ENCODE data around the gene FHOD3. TPM values are rescaled to one million over a fixed set of nuclear protein-coding genes. Genes with fewer than 3 reads are reported as not detected.
"Not testable (repeated sequence)": the region's sequence is repeated elsewhere in the genome, so short reads cannot be mapped to it uniquely, and the experiment has no call there.

The FHOD3 gene
- total RNA-seq, 1 donor from 2014 or later = 5.4 TPM

DNA sequence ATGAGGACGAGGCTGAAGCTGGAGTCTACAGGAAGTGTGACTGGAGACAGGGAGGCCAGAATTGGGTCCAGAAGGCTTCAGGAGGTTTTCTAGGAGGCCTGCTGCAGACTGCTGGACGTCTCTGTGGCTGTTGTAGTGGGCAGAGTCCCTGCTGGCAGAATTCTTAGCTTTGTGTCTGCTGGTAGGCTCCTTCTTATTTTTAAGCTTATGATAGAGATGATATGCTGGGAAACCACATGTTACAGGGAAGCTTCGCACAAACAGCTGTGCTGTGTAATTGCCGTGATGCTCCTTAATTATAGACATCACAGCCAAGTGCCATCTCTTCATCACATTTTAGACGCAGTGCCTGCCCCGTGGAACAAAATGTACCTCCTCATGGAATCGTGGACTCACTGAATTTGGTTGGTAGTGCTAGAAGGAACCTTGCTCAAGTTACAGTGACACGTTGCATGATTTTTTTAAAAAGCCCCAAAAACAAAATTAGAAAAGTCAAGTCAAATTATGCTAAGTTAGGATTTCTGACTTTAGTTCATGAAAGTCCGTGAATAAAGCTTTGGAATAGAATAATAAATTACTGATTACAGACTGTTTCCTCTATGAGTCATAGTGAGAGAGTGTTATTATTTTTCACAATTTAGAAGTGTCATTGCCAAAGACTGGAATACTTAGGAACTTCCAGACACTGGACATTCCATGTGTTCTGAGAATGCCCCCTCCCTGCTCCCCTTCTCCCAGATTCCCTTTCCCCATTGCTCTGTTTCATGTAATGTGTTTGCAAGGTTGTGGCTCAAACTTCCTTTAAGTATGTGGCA is 144.1 kb downstream of the FHOD3 start:
- no peak for DNase-seq (ENCODE audit: low spot score)

DNA sequence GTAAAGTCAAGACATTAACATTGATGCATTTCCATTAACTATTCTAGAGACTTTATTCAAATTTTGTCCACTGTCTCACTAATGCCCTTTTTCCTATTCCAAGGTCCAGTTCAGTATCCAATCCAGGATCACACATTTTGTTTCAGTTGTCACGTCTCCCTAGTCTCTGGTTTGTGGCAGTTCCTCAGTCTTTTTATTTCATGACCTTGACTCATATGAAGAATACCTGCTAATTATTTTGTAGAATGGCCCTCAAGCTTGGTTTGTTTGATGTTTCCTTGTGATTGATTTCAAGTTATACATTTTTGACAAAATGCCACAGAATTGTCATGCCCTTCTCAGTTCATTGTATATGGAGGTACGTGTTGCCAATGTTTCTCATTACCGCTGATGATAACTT is 145.2 kb downstream of the FHOD3 start:
- no peak for DNase-seq (ENCODE audit: low spot score)

DNA sequence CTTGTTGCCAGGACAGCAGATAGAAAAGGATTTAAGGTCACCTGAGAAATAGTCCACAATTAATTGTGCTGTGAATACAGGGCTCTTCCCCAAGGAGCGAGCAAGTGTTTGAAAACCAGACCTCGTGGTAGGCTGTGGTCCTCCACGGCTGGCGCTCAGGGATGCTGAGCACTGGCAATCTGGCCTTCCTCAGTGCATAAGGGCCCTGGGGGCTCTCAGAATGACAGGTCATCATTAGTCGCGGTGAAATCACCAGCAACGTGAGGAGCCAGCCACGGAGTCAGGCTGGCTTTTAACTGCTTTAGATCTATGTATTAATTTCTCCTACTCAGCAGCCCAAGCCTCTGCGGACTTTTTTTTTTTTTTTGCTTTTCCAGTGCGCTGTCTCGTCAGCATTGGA is 148.5 kb downstream of the FHOD3 start:
- DNase-seq (ENCODE audit: low spot score) = no peak

DNA sequence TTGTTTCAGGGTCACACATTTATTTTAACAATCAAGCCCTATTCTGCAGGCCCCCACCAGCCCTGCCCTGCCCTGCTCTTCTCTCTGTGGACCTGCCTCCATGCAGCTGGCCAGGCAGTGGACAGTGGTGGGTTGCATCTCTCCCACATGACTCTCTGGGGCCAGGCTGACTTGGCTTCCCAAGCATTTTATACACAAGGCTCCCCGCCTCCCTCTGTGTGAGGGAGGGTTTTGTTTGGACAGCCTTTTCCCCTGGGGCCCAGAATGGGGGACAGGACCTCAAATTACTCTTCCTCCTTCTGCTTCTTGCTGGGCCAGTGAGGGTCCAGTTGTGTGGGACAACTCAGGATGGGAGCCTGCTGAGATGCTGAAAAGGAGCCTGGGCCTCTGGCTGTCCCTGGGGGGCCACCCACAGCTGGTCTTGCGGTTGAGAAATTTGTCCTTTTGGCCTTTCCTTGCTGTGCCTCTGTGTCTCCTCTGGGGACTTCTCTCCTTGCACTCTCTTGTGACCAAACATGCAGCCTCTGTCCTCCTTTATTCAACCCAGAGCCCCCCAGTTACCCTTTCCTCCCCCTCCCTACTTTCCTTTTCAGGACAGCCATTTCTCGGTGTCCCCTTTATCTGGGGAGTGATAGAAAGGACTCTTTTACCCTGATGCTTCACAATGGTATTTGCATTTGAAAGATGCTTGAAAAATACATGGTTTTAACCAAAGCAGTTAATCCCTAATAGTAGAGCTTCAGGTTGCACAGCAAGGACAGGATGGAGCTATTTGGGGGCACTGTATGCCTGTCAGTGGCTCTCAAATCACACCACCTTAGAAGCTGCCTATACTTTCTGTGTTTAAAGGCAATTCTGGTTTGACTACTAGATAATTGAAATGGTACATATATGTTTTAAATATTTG is 151.1 kb downstream of the FHOD3 start:
- no peak for DNase-seq (ENCODE audit: low spot score)

DNA sequence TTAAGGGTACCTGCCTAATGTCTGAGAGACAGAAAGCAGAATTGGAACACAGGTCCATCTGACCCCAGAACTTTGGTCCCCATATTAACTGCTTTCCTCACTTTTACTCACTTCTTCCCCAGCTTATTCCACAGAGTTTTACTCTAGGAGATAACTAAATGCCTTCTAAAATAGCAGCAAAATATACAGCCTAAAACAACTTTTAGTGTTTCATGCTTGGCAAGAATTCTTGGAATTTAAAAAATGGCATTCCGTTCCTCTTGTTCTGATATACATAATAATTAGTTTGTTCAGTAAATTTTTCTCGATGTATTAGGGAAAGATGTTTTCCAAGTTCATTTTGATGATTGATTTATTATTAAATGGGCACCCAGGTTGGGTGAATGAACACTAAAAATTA is 151.9 kb downstream of the FHOD3 start:
- no peak for DNase-seq (ENCODE audit: low spot score)

DNA sequence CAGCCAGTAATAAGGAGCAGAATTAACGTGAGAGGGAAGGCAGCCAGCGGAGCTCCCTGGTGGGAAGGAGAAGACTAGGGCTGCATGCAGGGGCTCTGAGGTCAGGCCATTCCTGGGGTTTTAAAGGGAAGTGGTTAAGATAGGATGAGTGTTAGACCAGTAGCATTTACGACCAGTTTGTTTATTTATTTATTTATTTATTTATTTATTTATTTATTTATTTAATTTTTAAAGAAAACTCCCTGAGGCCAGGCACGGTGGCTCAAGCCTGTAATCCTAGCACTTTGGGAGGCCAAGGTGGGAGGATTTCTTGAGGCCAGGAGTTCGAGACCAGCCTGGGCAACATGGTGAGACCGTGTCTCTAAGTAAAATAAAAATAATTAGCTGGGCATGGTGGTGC is 152.8 kb downstream of the FHOD3 start:
- no peak for DNase-seq (ENCODE audit: low spot score)

DNA sequence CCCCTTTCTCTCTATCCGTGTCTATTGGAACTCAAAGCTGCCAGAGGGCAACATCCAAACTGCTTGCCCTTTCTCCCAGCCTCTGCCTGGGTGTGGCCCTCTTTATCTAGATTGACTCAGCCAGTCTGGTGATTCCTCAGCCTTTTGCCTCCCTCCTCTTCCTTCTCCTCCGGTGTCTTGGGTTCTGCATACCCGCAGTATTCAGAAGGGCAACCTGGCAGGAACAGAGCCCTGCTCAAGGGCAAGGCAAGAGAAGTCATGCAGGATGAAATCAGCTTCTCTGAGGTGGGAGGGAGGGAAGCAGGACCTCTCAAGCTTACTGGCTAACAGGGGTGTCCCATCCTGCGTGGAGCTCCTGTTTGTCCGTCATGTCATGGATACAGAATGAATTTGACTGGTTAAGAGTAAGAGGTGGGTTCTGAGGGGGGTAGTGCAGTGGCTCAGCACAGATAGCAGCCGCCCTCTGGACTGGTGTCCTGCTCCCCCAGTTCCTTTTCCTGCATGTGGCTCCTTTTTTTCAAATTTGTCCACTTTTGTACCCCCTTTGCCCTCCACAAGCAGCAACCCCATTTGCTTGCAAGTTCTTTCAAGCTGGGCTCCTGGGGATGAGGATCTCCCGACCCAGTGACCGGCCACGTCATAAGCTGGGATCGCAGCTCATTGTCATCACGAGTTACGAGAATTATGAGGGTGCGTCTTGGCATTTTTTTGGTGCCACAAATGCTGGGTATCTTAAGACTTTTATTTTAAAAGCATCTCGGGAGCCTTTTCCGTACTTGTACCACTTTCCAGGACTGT is 154.1 kb downstream of the FHOD3 start:
- no peak for DNase-seq (ENCODE audit: low spot score)

DNA sequence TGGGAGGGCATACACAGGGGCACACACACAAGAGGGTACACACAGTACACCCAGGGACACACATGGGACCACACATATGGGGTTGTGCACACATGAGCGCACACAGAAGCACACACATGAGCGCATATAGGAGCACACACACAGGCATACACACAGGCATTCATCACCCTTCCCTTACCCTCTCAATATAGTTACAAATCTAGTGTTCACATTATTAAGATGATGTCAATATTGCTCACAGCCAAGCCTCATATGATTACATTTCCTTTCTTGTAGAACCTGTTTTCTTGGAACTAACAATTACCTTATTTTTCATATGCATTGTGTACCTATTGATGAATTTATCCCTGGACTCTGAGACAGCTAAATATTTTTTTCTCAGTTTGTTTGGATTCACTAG is 156.7 kb downstream of the FHOD3 start:
- no peak for DNase-seq (ENCODE audit: low spot score)

DNA sequence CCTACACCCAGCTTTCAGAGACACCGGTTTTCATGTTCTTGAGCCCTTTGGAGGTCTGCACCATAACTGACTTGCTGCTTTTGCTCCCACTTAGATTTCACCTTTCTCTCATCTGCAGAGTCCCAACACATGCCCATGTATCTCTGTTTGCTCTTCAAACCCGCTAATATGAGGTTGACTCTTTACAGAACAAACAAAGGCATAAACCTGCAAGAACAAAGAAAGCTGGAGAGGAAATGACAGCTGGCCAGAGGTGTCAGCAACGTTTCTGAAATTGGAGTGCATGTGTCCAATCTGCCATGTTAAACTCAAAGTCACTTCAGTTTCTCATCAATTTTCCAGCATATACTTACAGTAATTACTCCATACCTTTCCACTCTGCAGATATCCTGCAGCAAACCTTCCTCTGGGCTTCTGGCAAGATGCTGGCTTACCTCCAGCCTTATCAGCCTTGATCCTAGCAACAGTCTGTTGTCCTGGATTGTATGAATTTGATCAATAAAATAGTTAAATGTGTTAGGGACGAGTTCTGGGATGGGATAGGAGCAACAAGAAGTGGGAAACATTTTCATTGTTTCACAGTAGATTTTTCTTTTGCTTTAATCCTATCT is 157.4 kb downstream of the FHOD3 start:
- DNase-seq (ENCODE audit: low spot score) = no peak

DNA sequence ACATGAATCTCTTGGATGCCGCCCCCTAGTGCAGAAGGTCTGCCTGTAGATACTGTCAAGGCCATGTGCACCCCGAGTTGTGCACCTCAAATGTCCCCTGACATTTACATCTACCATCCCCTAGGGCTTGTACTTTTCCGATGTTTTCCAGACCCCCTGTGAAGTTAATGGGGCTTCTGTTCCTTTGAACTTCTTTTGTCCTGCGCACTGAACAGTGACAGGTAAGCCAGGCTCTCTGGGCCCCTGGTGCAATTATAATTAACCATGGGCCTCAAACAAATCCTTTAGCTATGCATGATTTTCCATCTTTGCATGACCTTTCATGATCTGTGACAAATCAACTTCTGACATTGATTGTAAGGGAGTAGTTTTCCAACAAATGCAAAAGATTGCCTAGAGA is 158.4 kb downstream of the FHOD3 start:
- DNase-seq (ENCODE audit: low spot score) = no peak

DNA sequence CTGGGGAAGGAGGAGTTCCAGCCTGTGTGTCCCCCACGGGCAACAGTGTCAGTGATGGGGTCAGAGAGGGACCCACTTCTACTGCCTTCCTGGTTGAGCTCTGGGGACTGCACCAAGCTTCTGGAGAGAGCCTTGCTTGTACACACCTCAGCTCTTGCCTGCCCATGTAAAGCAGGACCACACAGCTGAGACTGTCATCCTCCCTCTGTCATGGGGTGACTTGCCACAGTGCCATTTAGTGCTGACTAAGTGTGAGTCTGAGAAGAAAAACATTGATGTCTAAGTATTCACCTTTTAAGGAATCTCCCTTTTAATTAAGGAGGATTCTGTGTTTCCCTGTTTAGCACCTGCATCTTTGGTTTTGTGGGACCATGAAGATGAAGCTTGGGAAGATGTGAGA is 159.1 kb downstream of the FHOD3 start:
- DNase-seq (ENCODE audit: low spot score) = no peak

DNA sequence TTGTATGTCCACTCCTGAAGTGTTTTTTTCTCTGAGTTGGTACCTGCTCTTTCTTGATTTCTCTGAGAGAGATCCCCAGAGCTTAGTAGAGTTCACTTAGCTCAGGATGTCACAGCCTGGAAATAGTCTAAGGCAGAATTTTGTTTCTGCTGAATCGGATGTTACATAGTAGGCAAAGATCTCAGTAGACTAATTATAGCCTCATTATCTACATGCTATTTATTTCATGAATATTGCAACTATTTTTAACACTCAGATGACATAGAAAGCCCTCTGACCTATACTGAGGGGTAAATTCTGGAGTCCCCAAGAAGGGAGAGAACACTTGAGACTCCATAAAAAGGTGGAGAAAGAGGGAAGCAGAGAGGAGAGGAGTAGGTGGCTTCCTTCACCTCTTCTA is 160.2 kb downstream of the FHOD3 start:
- no peak for DNase-seq (ENCODE audit: low spot score)

DNA sequence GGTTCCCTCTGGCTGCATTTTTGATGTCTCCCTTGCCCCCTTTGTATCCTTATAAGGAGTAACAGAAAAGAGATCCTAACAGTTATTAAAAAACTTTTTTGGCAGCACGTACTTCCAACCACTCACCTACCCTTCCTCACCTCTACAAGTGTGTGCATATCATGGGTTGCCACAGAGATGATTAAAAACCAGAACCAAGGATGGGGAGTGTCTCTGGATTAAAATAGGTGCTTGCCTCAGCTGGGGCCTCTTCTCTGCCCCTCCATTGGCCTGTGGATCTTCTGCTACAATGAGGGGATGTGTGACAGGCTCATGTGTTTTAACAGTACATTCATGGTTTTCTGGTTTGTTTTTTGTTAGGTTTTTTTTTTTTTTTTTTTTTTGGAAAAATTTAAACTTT is 160.8 kb downstream of the FHOD3 start:
- DNase-seq (ENCODE audit: low spot score) = no peak

DNA sequence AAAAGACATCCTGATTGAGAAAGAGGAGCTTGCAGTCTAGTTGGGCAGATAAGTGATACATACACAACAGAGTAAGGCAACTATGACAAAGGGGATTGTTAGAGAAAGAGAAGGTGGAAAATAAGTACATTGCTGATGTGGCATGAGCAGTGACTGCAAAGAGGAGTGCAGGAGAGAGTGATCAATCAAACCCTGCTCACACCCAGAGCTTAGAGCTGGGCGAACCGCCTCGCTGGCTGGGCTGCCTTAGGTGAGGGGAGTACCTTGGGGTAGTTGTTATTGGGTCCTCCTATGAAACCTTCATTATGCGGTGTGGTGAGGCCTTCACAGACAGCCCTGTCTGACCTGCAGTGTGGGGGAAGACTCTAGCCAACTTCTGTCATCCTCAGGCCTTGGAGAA is 161.7 kb downstream of the FHOD3 start:
- DNase-seq (ENCODE audit: low spot score) = no peak

DNA sequence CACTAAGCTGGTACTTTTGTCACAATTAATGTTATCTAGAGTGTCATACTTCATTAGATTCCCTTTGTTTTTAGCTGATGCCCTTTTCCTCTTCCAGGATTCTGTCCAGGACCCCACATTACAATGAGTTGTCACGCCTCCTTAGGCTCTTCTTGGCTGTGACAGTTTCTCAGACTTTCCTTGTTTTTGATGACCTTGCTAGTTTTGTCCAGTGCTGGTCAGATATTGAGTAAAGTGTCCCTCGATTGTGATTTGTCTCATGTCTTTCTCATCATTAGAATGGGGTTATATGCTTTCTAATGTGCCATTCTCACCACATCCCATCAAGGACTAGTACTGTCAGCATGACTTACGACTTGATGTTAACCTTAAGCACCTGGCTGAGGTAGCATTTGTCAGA is 162.3 kb downstream of the FHOD3 start:
- DNase-seq (ENCODE audit: low spot score) = no peak

DNA sequence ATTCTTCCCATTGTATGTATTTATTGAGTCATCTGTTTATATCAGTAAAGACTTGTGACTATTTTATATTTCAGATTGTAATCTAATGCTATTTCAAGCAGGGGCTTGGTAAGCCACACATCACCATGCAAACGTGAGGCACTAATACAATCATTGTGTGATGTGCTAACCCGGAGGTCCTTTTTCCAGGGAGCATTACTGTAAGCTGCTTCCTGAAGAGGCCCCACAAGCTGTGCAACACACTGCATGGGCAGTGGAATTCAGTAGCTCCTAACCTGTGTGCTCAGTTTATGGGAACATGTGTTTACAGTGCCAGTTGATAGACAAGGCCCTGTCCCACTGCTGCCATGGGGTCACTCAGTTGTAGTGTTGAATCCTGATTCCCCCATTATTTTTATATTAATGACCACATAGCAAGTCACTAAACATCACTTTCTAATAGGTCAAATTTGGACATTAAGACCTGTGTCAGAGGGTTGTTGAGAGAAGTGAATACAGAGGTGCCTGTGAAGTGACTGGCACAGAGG is 162.9 kb downstream of the FHOD3 start:
- DNase-seq (ENCODE audit: low spot score) = no peak

DNA sequence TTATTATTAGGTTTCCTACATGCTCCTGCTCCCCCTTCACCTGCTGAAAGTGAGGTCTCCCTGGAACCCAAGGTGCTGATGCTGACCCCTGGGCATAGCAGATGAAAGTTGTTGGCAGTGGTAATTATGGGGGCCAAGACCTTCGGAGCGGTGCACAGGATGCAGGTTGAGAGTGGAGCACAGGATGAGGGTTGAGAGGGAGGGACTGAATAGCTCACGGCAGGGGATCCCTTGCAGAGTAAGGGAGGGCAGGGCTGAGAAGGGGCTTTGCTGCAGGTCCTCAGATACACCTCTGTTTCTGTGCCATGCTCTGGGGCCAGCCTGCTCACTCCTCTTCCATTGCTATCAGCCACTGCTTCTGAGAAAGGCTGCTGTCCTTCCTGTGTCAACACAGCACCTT is 163.3 kb downstream of the FHOD3 start:
- no peak for DNase-seq (ENCODE audit: low spot score)

DNA sequence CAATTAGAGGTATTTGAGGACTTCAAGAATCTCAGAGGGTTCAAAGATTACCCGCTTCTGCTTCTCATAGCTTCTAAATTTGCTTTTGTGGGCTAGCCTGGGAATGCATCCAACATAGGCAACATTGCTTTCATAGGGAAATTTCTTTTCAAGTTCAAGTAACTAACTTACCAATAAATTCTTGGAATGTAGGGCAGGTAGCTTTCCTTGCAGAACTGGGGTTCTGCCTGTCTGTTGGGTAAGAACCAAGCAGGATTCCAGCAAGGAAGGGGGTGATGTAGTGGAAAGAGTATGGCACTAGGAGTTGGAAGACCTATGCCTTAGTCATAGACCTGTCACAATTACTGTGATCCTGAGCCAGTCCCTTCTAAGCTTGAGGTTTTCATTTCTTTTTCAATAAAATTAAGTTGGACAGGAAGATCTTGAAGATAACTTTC is 164.1 kb downstream of the FHOD3 start:
- no peak for DNase-seq (ENCODE audit: low spot score)

DNA sequence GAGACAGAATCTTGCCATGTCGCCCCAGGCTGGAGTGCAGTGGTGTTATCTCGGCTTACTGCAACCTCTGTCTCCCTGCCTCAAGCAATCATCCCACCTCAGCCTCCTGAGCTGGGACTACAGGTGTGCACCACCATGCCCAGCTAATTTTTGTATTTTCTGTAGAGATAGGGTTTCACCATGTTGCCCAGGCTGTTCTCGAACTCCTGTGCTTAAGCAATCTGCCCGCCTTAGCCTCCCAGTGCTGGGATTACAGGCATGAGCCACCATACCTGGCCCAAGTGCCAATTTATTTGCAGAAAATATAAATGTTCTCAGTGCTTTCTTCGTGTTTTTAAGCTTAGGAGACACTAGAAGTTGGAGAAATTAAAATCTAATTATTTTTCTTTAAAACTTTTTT is 166.0 kb downstream of the FHOD3 start:
- DNase-seq (ENCODE audit: low spot score) = not testable (repeated sequence)

DNA sequence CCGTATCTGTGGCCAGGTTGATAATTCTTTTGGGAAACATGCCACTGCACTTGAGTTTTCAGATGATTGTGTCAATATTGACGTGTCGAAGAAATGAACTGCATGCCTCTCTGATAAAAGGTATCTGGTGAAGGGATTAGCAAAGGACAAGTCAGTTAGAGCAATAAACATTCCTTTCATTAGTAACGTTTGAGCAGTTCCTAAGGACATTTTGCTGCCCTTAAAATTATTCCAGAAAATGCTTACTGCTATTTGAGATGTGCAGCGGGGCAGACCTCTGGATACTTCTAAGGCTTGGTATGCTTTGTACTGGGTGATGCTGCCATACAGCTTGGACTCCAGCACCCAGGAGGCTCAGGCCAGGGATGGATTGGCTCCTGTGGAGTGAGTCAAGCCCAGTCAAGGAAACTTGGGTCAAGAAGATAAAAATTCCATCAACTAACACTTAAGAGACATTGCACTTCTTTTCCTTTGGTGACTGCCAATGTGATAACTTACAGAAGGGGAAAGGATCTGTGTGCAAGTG is 166.7 kb downstream of the FHOD3 start:
- DNase-seq (ENCODE audit: low spot score) = no peak

DNA sequence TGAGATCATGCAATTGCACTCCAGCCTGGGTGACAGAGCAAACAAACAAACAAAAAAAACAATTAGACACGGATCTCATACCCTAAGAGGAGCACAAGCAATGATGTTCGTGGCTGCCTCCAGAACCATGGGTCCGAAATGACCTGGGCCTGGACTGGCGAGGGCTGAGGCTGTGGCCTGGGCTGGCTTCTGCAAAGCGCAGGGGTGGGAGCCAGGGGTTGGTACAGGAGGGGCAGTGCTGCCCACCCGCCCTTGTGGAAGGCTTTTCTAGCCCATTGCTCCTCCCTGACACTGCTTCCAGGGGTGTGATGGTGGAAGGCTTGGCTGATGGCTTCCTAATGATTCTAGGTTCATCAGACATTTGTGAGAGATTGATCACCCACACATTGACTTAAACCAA is 167.8 kb downstream of the FHOD3 start:
- DNase-seq (ENCODE audit: low spot score) = no peak

All from mesenteric fat pad (tissue), 1 donor.